Measurements from ENCODE around the gene ATF6. TPM values are rescaled to one million over a fixed set of nuclear protein-coding genes. Genes with fewer than 3 reads are reported as not detected.

ATF6 gene
- 35.3 and 36.5 TPM in 2 replicates for total RNA-seq (2022)
- Bru-seq, nascent RNA = percentile 86 among the genes with signal in this experiment
- BruChase-seq, experiment 1, labeled RNA remaining after a 6-hour chase = percentile 78 among the genes with signal in this experiment
- BruChase-seq, experiment 2, labeled RNA remaining after a 2-hour chase = percentile 65 among the genes with signal in this experiment
- long read RNA-seq, full-length matches to known transcripts = 61 of 83 reads
- long read RNA-seq, partial matches to known transcripts = 9 of 83 reads
- long read RNA-seq, other reads (novel, unspliced or antisense) = 13 of 83 reads

DNA sequence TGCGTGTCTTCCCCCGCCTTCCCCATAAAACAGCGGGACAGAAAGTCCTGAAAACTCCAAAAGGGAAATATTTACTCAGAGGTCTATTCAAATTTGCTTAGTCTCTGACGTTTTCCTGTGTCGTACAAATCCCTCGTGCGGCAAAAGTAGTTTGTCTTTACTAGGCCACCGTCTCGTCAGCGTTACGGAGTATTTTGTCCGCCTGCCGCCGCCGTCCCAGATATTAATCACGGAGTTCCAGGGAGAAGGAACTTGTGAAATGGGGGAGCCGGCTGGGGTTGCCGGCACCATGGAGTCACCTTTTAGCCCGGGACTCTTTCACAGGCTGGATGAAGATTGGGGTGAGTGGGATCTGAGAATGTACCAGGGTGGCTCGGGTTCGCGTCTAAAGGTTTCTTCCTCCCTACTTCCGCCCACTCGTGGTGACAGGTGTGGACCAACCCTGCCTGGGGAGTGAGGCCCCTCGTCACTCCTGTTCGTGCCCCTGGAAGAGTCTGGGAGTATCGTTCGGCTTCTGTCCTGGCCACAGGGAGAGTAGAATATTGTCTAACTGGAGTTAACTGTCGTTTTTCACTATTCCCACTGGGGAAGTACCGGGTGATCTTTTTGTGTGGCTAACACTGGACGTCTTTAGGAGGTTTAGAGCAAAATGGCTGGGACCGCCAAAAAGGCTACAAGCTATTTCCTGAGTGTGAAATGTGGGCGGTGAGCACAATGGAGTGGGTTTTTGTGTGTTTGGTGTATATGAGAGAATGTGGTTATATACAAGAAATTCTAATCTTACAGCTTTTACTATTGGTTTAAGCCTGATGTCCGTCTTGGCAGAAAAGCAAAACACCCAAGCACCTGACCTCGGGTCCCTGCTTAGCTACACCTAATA, at the start of gene ATF6:
Gene ATF6 (plus strand): TSS at position 219 of the 880 bp plus-strand sequence. CDS start 41 bp downstream, at position 260.
- CTCF ChIA-PET = interaction anchor here (0.8 kb wide), 1 partner anchor 26 kb away, joined by 3 read pairs; no protein-coding TSS in a partner anchor
- peak within 1 kb of the TSS; percentile 96 for H3K4me3 Mint-ChIP-seq (ENCODE audit: low read depth, unreplicated experiment)
- TF ChIP-seq, protein P1, sequence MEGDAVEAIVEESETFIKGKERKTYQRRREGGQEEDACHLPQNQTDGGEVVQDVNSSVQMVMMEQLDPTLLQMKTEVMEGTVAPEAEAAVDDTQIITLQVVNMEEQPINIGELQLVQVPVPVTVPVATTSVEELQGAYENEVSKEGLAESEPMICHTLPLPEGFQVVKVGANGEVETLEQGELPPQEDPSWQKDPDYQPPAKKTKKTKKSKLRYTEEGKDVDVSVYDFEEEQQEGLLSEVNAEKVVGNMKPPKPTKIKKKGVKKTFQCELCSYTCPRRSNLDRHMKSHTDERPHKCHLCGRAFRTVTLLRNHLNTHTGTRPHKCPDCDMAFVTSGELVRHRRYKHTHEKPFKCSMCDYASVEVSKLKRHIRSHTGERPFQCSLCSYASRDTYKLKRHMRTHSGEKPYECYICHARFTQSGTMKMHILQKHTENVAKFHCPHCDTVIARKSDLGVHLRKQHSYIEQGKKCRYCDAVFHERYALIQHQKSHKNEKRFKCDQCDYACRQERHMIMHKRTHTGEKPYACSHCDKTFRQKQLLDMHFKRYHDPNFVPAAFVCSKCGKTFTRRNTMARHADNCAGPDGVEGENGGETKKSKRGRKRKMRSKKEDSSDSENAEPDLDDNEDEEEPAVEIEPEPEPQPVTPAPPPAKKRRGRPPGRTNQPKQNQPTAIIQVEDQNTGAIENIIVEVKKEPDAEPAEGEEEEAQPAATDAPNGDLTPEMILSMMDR (IDR thresholded peaks at IDR 0.05; ENCODE audit: unreplicated experiment) = no peak
- H3K9me3 Mint-ChIP-seq (ENCODE audit: low read depth, unreplicated experiment) = no peaks in the 10 kb centered on the region
- no peaks in the 10 kb centered on the region for H3K27me3 Mint-ChIP-seq (ENCODE audit: unreplicated experiment)
- TSS peak; percentile 57 for BruUV-seq (replicated peaks)
- intact Hi-C loops (cut with micrococcal nuclease; ENCODE audit: unreplicated experiment) = no loop called here
- H3K27ac Mint-ChIP-seq (ENCODE audit: unreplicated experiment) = peak within 1 kb of the TSS; percentile 93
- peaks cover 34% of the 10 kb centered on the region for H3K36me3 Mint-ChIP-seq (ENCODE audit: insufficient read depth, unreplicated experiment)
- DNase-seq = peak; percentile 87
- peaks cover 9% of the 10 kb centered on the region for H3K4me1 Mint-ChIP-seq (ENCODE audit: low read depth, unreplicated experiment)

DNA sequence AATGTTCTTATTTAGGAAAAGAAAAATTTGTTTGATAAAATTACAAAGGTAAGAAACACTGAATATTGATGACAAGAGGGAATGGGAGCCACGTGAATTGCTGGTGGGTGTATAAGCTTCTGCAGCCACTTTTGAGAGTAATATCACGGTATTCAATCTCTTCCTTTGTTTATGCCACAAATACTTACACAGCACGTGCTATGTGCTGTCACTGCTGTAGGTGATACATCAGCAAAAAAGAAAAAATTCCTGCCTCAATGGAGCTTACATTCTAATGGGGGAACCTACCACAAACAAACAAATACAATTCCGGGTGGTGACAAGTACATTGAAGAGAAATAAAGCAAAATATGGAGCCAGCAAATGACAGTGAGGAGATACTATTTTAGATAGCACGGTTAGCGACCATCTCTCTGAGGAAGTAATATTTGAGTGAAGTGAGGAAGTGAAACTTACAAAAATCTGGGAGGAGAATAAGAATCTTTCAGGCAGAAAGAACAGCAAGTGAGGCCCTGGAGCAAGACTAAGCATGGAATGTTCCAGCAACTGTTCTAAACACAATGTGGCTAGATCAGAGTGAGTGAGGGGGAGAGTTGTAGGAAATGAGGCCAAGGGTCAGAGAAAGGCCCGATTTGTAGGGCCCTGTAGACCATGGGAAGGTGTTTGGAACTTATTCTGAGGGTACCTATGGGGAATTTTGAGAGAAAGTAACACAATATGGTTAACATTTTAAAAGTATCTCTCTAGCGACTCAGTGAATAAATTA, 47.4 kb upstream of the ATF6 start:
- Mint-ChIP-seq H3K4me3 (ENCODE audit: low read depth, unreplicated experiment) (no peak overlapping the region), H3K4me1 (ENCODE audit: low read depth, unreplicated experiment) (peaks cover 22% of the 10 kb centered on the region), H3K27me3 (ENCODE audit: unreplicated experiment) (peaks cover 47% of the 10 kb centered on the region), H3K9me3 (ENCODE audit: low read depth, unreplicated experiment) (no peaks in the 10 kb centered on the region), H3K27ac (ENCODE audit: unreplicated experiment) (no peak overlapping the region), H3K36me3 (ENCODE audit: insufficient read depth, unreplicated experiment) (peaks cover under 1% of the 10 kb centered on the region)
- TF ChIP-seq, protein P1 (IDR thresholded peaks at IDR 0.05; ENCODE audit: unreplicated experiment) = no peak
- BruUV-seq (replicated peaks) = no TSS peak
- intact Hi-C loops (cut with micrococcal nuclease; ENCODE audit: unreplicated experiment) = no loop called here
- CTCF ChIA-PET = no interaction called here
- DNase-seq = no peak

- BruUV-seq (replicated peaks) = no TSS peak
- H3K27me3 Mint-ChIP-seq (ENCODE audit: unreplicated experiment) = peaks cover 47% of the 10 kb centered on the region
- TF ChIP-seq, protein P1 (IDR thresholded peaks at IDR 0.05; ENCODE audit: unreplicated experiment) = no peak
- peaks cover 27% of the 10 kb centered on the region for H3K4me1 Mint-ChIP-seq (ENCODE audit: low read depth, unreplicated experiment)
- intact Hi-C loops (cut with micrococcal nuclease; ENCODE audit: unreplicated experiment) = no loop called here
- no peak overlapping the region for H3K4me3 Mint-ChIP-seq (ENCODE audit: low read depth, unreplicated experiment)
- H3K36me3 Mint-ChIP-seq (ENCODE audit: insufficient read depth, unreplicated experiment) = peaks cover 3% of the 10 kb centered on the region
- no peak for DNase-seq
- H3K27ac Mint-ChIP-seq (ENCODE audit: unreplicated experiment) = no peak overlapping the region
- CTCF ChIA-PET = no interaction called here
- H3K9me3 Mint-ChIP-seq (ENCODE audit: low read depth, unreplicated experiment) = no peaks in the 10 kb centered on the region
These were observed 46.9 kb upstream of the ATF6 start for GRCh38 chr1:161719325-161719611.

DNA sequence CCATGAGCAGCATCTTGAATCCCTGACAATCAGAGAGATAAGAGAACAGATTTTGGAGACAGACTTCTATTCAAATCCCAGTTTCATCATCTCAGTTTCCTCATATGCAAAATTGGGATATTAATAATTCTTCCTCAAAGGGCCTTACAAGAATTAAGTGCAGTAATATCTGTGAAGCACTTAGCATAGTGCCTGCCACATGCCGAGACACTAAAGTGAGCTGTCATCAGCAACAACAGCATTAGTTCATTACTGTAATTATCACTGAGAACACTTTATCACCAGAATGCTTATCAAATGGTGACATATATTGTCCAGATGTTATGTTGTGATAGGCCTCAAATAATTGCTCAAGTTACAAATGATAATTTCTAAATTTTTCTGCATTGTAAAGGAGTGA, 45.7 kb upstream of the ATF6 start:
- TF ChIP-seq, protein P1 (IDR thresholded peaks at IDR 0.05; ENCODE audit: unreplicated experiment) = no peak
- no peak overlapping the region for H3K27ac Mint-ChIP-seq (ENCODE audit: unreplicated experiment)
- no peak overlapping the region for H3K4me3 Mint-ChIP-seq (ENCODE audit: low read depth, unreplicated experiment)
- no peak for DNase-seq
- CTCF ChIA-PET = no interaction called here
- intact Hi-C loops (cut with micrococcal nuclease; ENCODE audit: unreplicated experiment) = no loop called here
- H3K9me3 Mint-ChIP-seq (ENCODE audit: low read depth, unreplicated experiment) = no peaks in the 10 kb centered on the region
- H3K36me3 Mint-ChIP-seq (ENCODE audit: insufficient read depth, unreplicated experiment) = peaks cover 6% of the 10 kb centered on the region
- peaks cover 37% of the 10 kb centered on the region for H3K27me3 Mint-ChIP-seq (ENCODE audit: unreplicated experiment)
- no TSS peak for BruUV-seq (replicated peaks)
- H3K4me1 Mint-ChIP-seq (ENCODE audit: low read depth, unreplicated experiment) = peaks cover 38% of the 10 kb centered on the region

Measured in Calu3 (cell line).